ENCODE measurements around the gene LRRC17.

The LRRC17 gene

GRCh38 chr7:102992509-102992937 is 79.7 kb downstream of the LRRC17 start:
- Histone ChIP-seq H3K36me3 (ENCODE audit: control insufficient read depth in 2 of 2, insufficient read depth in 1 of 2, low read length in 2 of 2) (no peaks in the 10 kb centered on the region), H3K27ac (ENCODE audit: extremely low read depth, low read depth, low read length) (peak overlapping the region; percentile 27), H3K4me3 (ENCODE audit: low read depth, low read length) (no peak overlapping the region), H3K4me1 (ENCODE audit: control insufficient read depth, insufficient read depth, low read length) (peaks cover 15% of the 10 kb centered on the region), H3K9me3 (ENCODE audit: control insufficient read depth, insufficient read depth, low read depth, low read length) (no peaks in the 10 kb centered on the region)
- ChIA-PET POLR2A (no interaction called here), CTCF (no interaction called here)
- TF ChIP-seq ZNF548 (tag by site-specific recombination; IDR thresholded peaks at IDR 0.05) (no peak), KLF1 (tag by site-specific recombination; IDR thresholded peaks at IDR 0.05) (0 out of 2 replicates have a peak, but pooled peaks have one; percentile 60)

- Histone ChIP-seq H3K4me1 (ENCODE audit: control insufficient read depth, insufficient read depth, low read length) (peaks cover 15% of the 10 kb centered on the region), H3K4me3 (ENCODE audit: low read depth, low read length) (no peak overlapping the region), H3K27ac (ENCODE audit: extremely low read depth, low read depth, low read length) (peak overlapping the region; percentile 27), H3K36me3 (ENCODE audit: control insufficient read depth in 2 of 2, insufficient read depth in 1 of 2, low read length in 2 of 2) (no peaks in the 10 kb centered on the region), H3K9me3 (ENCODE audit: control insufficient read depth, insufficient read depth, low read depth, low read length) (no peaks in the 10 kb centered on the region)
- ChIA-PET POLR2A (interaction anchor here (0.5 kb wide), 1 partner anchor 69 kb away, joined by 7 read pairs; no protein-coding TSS in a partner anchor), CTCF (interaction anchor here (0.6 kb wide), 1 partner anchor 26 kb away, joined by 3 read pairs; no protein-coding TSS in a partner anchor)
- peak; percentile 73; the same call in 1 of the 2 replicates for TF ChIP-seq ZNF10 (tag by site-specific recombination; IDR thresholded peaks at IDR 0.05)
- peak; percentile 80; the same call in 1 of the 2 replicates for TF ChIP-seq GLI2 (tag by site-specific recombination; IDR thresholded peaks at IDR 0.05; ENCODE audit: borderline replicate concordance, low read depth)
- TF ChIP-seq HIC1 (tag by site-specific recombination; IDR thresholded peaks at IDR 0.05), result peak; percentile 56; the same call in 1 of the 2 replicates
- TF ChIP-seq ZNF214 (tag by site-specific recombination; IDR thresholded peaks at IDR 0.05; ENCODE audit: borderline replicate concordance), result no peak
- TF ChIP-seq GFI1B (tag by site-specific recombination; IDR thresholded peaks at IDR 0.05), result 0 out of 2 replicates have a peak, but pooled peaks have one; percentile 17
- TF ChIP-seq ZNF174 (tag by site-specific recombination; IDR thresholded peaks at IDR 0.05), result no peak
- TF ChIP-seq PRDM10 (tag by site-specific recombination; IDR thresholded peaks at IDR 0.05), result peak; percentile 71
- 0 out of 2 replicates have a peak, but pooled peaks have one; percentile 13 for TF ChIP-seq ZBTB17 (tag by site-specific recombination; IDR thresholded peaks at IDR 0.05)
- TF ChIP-seq ZNF223 (tag by site-specific recombination; IDR thresholded peaks at IDR 0.05), result no peak
- TF ChIP-seq ZNF398 (tag by site-specific recombination; IDR thresholded peaks at IDR 0.05), result peak; percentile 47
- peak; percentile 77 for TF ChIP-seq FEZF1 (tag by site-specific recombination; IDR thresholded peaks at IDR 0.05)
- TF ChIP-seq ZNF544 (tag by site-specific recombination; IDR thresholded peaks at IDR 0.05), result no peak
- TF ChIP-seq ZNF112 (tag by site-specific recombination; IDR thresholded peaks at IDR 0.05), result no peak
- TF ChIP-seq ZNF157 (tag by site-specific recombination; IDR thresholded peaks at IDR 0.05), result no peak
- TF ChIP-seq ZNF362 (tag by site-specific recombination; IDR thresholded peaks at IDR 0.05), result peak; percentile 50; the same call in 1 of the 2 replicates
- TF ChIP-seq ZNF391 (tag by site-specific recombination; IDR thresholded peaks at IDR 0.05; ENCODE audit: borderline replicate concordance, low read depth), result 0 out of 2 replicates have a peak, but pooled peaks have one; percentile 50
- no peak for TF ChIP-seq ZNF114 (tag by site-specific recombination; IDR thresholded peaks at IDR 0.05)
- no peak for TF ChIP-seq ZNF416 (tag by site-specific recombination; IDR thresholded peaks at IDR 0.05)
- TF ChIP-seq ZNF248 (tag by site-specific recombination; IDR thresholded peaks at IDR 0.05), result no peak
- TF ChIP-seq ZNF449 (tag by site-specific recombination; IDR thresholded peaks at IDR 0.05), result peak; percentile 68; the same call in 1 of the 2 replicates
- peak; percentile 47 for TF ChIP-seq SETDB1 (IDR thresholded peaks at IDR 0.05; ENCODE audit: insufficient read length, low read length)
These were observed 80.3 kb downstream of the LRRC17 start for GRCh38 chr7:102992938-102993717.

Measured in HEK293 (cell line).